Breast epithelium (tissue), 4 donors: ENCODE results near the gene CSRP2. TPM values are rescaled to one million over a fixed set of nuclear protein-coding genes. Genes with fewer than 3 reads are reported as not detected.

Experiments
- DNase-seq, 2 donors: peaks; one replicate each; pipeline ENCODE4 v3.0.0-alpha.2; 2019; ENCODE audit warnings: low spot score in 2 of 2
- H3K27ac ChIP-seq, 2 donors: fragments of 200-600 bp; sonication (generic) in 1 of 2; one replicate each; pipeline ENCODE4 v1.5.1; 2016 to 2019; ENCODE audit warnings: mild to moderate bottlenecking in 1 of 2
- H3K27me3 ChIP-seq, 2 donors: fragments of 200-600 bp; sonication (generic) in 1 of 2; one replicate each; pipeline versions ENCODE4 v1.5.1 to v1.6.0; 2017 to 2019; ENCODE audit warnings: control low read depth in 1 of 2, mild to moderate bottlenecking in 1 of 2
- H3K36me3 ChIP-seq: fragments of 200-600 bp; one replicate; pipeline ENCODE4 v1.5.1; 2019
- H3K4me1 ChIP-seq, 2 donors: fragments of 200-600 bp; sonication (generic); one replicate each; pipeline ENCODE4 v1.5.1; 2016 to 2019; ENCODE audit warnings: control low read depth in 1 of 2
- H3K4me3 ChIP-seq, 3 donors: fragments of 200-600 bp; sonication (generic); 1 replicate in 2 of 3; 2 replicates in 1 of 3; pipeline ENCODE4 v1.5.1; 2016 to 2019; ENCODE audit warnings: mild to moderate bottlenecking in 3 of 3, moderate library complexity in 2 of 3
- H3K9me3 ChIP-seq, 2 donors: fragments of 200-600 bp; sonication (generic) in 1 of 2; one replicate each; pipeline ENCODE4 v1.5.1; 2016 to 2019; ENCODE audit warnings: control low read depth in 1 of 2
- CTCF ChIP-seq, 3 donors: fragments of 450-650 bp; IDR thresholded peaks; one replicate each; pipeline ENCODE4 v1.5.1; 2016 to 2017; ENCODE audit warnings: antibody characterized with exemption in 3 of 3, mild to moderate bottlenecking in 3 of 3, moderate library complexity in 3 of 3
- POLR2A ChIP-seq: fragments of 450-650 bp; IDR thresholded peaks from one replicate; pipeline ENCODE4 v1.6.1; 2016; ENCODE audit warnings: antibody characterized with exemption, mild to moderate bottlenecking, moderate library complexity
- POLR2AphosphoS5 ChIP-seq, 3 donors: sonication (generic); formaldehyde crosslinking; IDR thresholded peaks; one replicate each; pipeline ENCODE4 v1.6.1; 2017; ENCODE audit warnings: antibody characterized with exemption in 3 of 3
- intact Hi-C: fragments of 100-400 bp; cut with DNase I; formaldehyde crosslinking; loops from one replicate; pipeline ENCODE4 v1.15.1; 2023; ENCODE audit warnings: low total_unique reads
- total RNA-seq, 3 donors: library from RNA; depleted of rRNA; stranded (reverse); fragments of >200 nt; gene quantifications; one replicate each; pipeline ENCODE4 v1.1.0, GENCODE V29; 2016

Gene CSRP2
- total RNA-seq, 3 donors from 2014 or later: 23.3 to 89.5 (median 38.3) TPM

- no peak for DNase-seq
- intact Hi-C loops: no loop called here
- Histone ChIP-seq H3K4me1 (no peaks in the 10 kb centered on the region), H3K36me3 (no peaks in the 10 kb centered on the region), H3K27me3 (no peaks in the 10 kb centered on the region), H3K9me3 (peaks cover 0 to 5% of the 10 kb centered on the region in 2 donors), H3K4me3 (no peak overlapping the region), H3K27ac (no peak overlapping the region)
- TF ChIP-seq POLR2AphosphoS5 (IDR thresholded peaks at IDR 0.05) (no peak), CTCF (IDR thresholded peaks at IDR 0.05) (no peak), POLR2A (no peak)
These were observed 4.3 kb upstream of the CSRP2 start for GRCh38 chr12:76883151-76883550.

- Histone ChIP-seq H3K27me3 (no peaks in the 10 kb centered on the region), H3K4me3 (no peak overlapping the region), H3K9me3 (peaks cover 0 to 5% of the 10 kb centered on the region in 2 donors), H3K27ac (no peak overlapping the region), H3K36me3 (no peaks in the 10 kb centered on the region), H3K4me1 (no peaks in the 10 kb centered on the region)
- intact Hi-C loops: no loop called here
- TF ChIP-seq CTCF (IDR thresholded peaks at IDR 0.05) (no peak), POLR2AphosphoS5 (IDR thresholded peaks at IDR 0.05) (no peak), POLR2A (no peak)
- DNase-seq: no peak
These were observed 3.5 kb upstream of the CSRP2 start for GRCh38 chr12:76882367-76882766.

- Histone ChIP-seq H3K27ac (no peak overlapping the region), H3K27me3 (no peaks in the 10 kb centered on the region), H3K4me3 (no peak overlapping the region), H3K9me3 (peaks cover 0 to 5% of the 10 kb centered on the region in 2 donors), H3K36me3 (no peaks in the 10 kb centered on the region), H3K4me1 (no peaks in the 10 kb centered on the region)
- intact Hi-C loops: no loop called here
- DNase-seq: no peak
- no peak for TF ChIP-seq POLR2A
- TF ChIP-seq POLR2AphosphoS5 (IDR thresholded peaks at IDR 0.05): no peak
- TF ChIP-seq CTCF (IDR thresholded peaks at IDR 0.05): no peak
These were observed 2.3 kb upstream of the CSRP2 start for GRCh38 chr12:76881142-76881541.

GRCh38 chr12:76880519-76881023 is 1.8 kb upstream of the CSRP2 start:
- no peak for DNase-seq
- Histone ChIP-seq H3K4me3 (no peak overlapping the region), H3K9me3 (peaks cover 0 to 5% of the 10 kb centered on the region in 2 donors), H3K27me3 (no peaks in the 10 kb centered on the region), H3K27ac (peak overlapping the region in 1 of 2 donors; percentile 96), H3K36me3 (no peaks in the 10 kb centered on the region), H3K4me1 (no peaks in the 10 kb centered on the region)
- TF ChIP-seq POLR2AphosphoS5 (IDR thresholded peaks at IDR 0.05) (no peak), CTCF (IDR thresholded peaks at IDR 0.05) (no peak), POLR2A (no peak)
- intact Hi-C loops: no loop called here

GRCh38 chr12:76879710-76880518 is 1.1 kb upstream of the CSRP2 start:
- peak overlapping the region; percentile 88 to 96 for H3K27ac ChIP-seq
- TF ChIP-seq CTCF (IDR thresholded peaks at IDR 0.05): no peak
- no peak for TF ChIP-seq POLR2A
- no peak for TF ChIP-seq POLR2AphosphoS5 (IDR thresholded peaks at IDR 0.05)
- H3K27me3 ChIP-seq: no peaks in the 10 kb centered on the region
- H3K9me3 ChIP-seq: peaks cover 0 to 5% of the 10 kb centered on the region in 2 donors
- no peaks in the 10 kb centered on the region for H3K4me1 ChIP-seq
- DNase-seq: no peak
- intact Hi-C loops: no loop called here
- H3K36me3 ChIP-seq: no peaks in the 10 kb centered on the region
- peak overlapping the region; percentile 66 to 96 (median 66) for H3K4me3 ChIP-seq
